ENCODE results near the gene ST7.

The ST7 gene

GRCh38 chr7:116985575-116985974 is 32.3 kb downstream of the ST7 start:
- no peak for TF ChIP-seq CTCF (conservative IDR thresholded peaks at IDR 0.05; ENCODE audit: control insufficient read depth, insufficient read depth, low read depth, low read length)
- no peak overlapping the region for H3K4me3 ChIP-seq (ENCODE audit: control insufficient read depth, low read depth, low read length)
- no peak for DNase-seq (ENCODE audit: low read depth)

- DNase-seq (ENCODE audit: low read depth), result no peak
- no peak overlapping the region for H3K4me3 ChIP-seq (ENCODE audit: control insufficient read depth, low read depth, low read length)
- no peak for TF ChIP-seq CTCF (conservative IDR thresholded peaks at IDR 0.05; ENCODE audit: control insufficient read depth, insufficient read depth, low read depth, low read length)
Observed at GRCh38 chr7:116986611-116987565, 33.6 kb downstream of the ST7 start.

GRCh38 chr7:116988363-116988989 is 35.2 kb downstream of the ST7 start:
- no peak overlapping the region for H3K4me3 ChIP-seq (ENCODE audit: control insufficient read depth, low read depth, low read length)
- TF ChIP-seq CTCF (conservative IDR thresholded peaks at IDR 0.05; ENCODE audit: control insufficient read depth, insufficient read depth, low read depth, low read length), result no peak
- peak; percentile 20 for DNase-seq (ENCODE audit: low read depth)

GRCh38 chr7:116990056-116990455 is 36.8 kb downstream of the ST7 start:
- no peak overlapping the region for H3K4me3 ChIP-seq (ENCODE audit: control insufficient read depth, low read depth, low read length)
- TF ChIP-seq CTCF (conservative IDR thresholded peaks at IDR 0.05; ENCODE audit: control insufficient read depth, insufficient read depth, low read depth, low read length), result no peak
- peak; percentile 27 for DNase-seq (ENCODE audit: low read depth)

GRCh38 chr7:116991233-116991632 is 37.9 kb downstream of the ST7 start:
- H3K4me3 ChIP-seq (ENCODE audit: control insufficient read depth, low read depth, low read length), result no peak overlapping the region
- TF ChIP-seq CTCF (conservative IDR thresholded peaks at IDR 0.05; ENCODE audit: control insufficient read depth, insufficient read depth, low read depth, low read length), result no peak
- no peak for DNase-seq (ENCODE audit: low read depth)

GRCh38 chr7:116994611-116995010 is 41.3 kb downstream of the ST7 start:
- no peak for TF ChIP-seq CTCF (conservative IDR thresholded peaks at IDR 0.05; ENCODE audit: control insufficient read depth, insufficient read depth, low read depth, low read length)
- DNase-seq (ENCODE audit: low read depth), result no peak
- H3K4me3 ChIP-seq (ENCODE audit: control insufficient read depth, low read depth, low read length), result no peak overlapping the region
